IMR-90 (cell line): ENCODE data around the gene MUC6. TPM values are rescaled to one million over a fixed set of nuclear protein-coding genes. Genes with fewer than 3 reads are reported as not detected.

ENCODE experiments used
- ATAC-seq: fragments of 200-7000 bp; cut with Tn5 transposase; 2 replicates; pipeline ENCODE4 v1.9.1; 2020; ENCODE audit warnings: low read depth, mild to moderate bottlenecking, moderate library complexity
- BruUV-seq: library from RNA; stranded (reverse); fragments of 400-500 nt; replicated peaks from 2 replicates; lab custom pipeline; 2021; lab: Mats Ljungman, UMichigan
- CTCF ChIA-PET: fragments of 300-600 bp; formaldehyde crosslinking; extraction: SDS; loops from one replicate; lab custom pipeline; 2021; ENCODE audit warnings: antibody characterized with exemption; lab: Yijun Ruan, JAX
- POLR2A ChIA-PET: fragments of 300-600 bp; sonication (Branson Sonifier 250); formaldehyde crosslinking; loops from one replicate; lab custom pipeline; 2022; ENCODE audit warnings: antibody characterized with exemption; ENCODE audit not compliant: unreplicated experiment; lab: Charles Lee
- DNase-seq: peaks from one replicate; pipeline ENCODE4 v3.0.0; 2013
- H2AFZ ChIP-seq: replicated peaks from 2 replicates; pipeline ENCODE3; 2013; ENCODE audit warnings: low read length, mild to moderate bottlenecking; ENCODE audit not compliant: poor library complexity
- H2AK5ac ChIP-seq: 2 replicates; pipeline ENCODE4 v1.6.1; 2013; ENCODE audit warnings: low read depth, low read length, inconsistent platforms
- H2AK9ac ChIP-seq: replicated peaks from 2 replicates; pipeline ENCODE3; 2013; ENCODE audit warnings: mild to moderate bottlenecking, low read depth, low read length, moderate library complexity; ENCODE audit not compliant: poor library complexity
- H2BK120ac ChIP-seq: 2 replicates; pipeline ENCODE4 v1.6.1; 2013; ENCODE audit warnings: low read depth, low read length, inconsistent platforms
- H2BK15ac ChIP-seq: 3 replicates; pipeline ENCODE4 v1.6.1; 2013; ENCODE audit warnings: low read depth, low read length, inconsistent platforms
- H2BK20ac ChIP-seq: 2 replicates; pipeline ENCODE4 v1.6.1; 2013; ENCODE audit warnings: low read depth, mild to moderate bottlenecking, inconsistent platforms, low read length, moderate library complexity
- H2BK5ac ChIP-seq: 2 replicates; pipeline ENCODE4 v1.6.1; 2013; ENCODE audit warnings: mild to moderate bottlenecking, low read depth, low read length, inconsistent platforms; ENCODE audit not compliant: poor library complexity, severe bottlenecking
- H3K14ac ChIP-seq: replicated peaks from 2 replicates; pipeline ENCODE4 v1.6.1; 2013; ENCODE audit warnings: low read depth, low read length, inconsistent platforms
- H3K18ac ChIP-seq: 2 replicates; pipeline ENCODE4 v1.6.1; 2013; ENCODE audit warnings: low read depth, low read length, control low read depth
- H3K23ac ChIP-seq: 2 replicates; pipeline ENCODE4 v1.6.1; 2013; ENCODE audit warnings: low read depth, low read length, inconsistent platforms
- H3K27ac ChIP-seq: 2 replicates; pipeline ENCODE4 v1.5.1; 2013; ENCODE audit warnings: mild to moderate bottlenecking, control low read depth, low read length; ENCODE audit not compliant: insufficient read depth
- H3K27me3 ChIP-seq: 2 replicates; pipeline ENCODE4 v1.6.1; 2013; ENCODE audit warnings: low read length; ENCODE audit not compliant: control insufficient read depth, insufficient read depth
- H3K36me3 ChIP-seq: 2 replicates; pipeline ENCODE4 v1.6.1; 2013; ENCODE audit warnings: low read length, mixed read lengths; ENCODE audit not compliant: control insufficient read depth, insufficient read depth
- H3K4ac ChIP-seq: 2 replicates; pipeline ENCODE4 v1.6.1; 2013; ENCODE audit warnings: low read depth, low read length, inconsistent platforms
- H3K4me1 ChIP-seq: 2 replicates; pipeline ENCODE4 v1.6.1; 2013; ENCODE audit warnings: low read length, mixed read lengths; ENCODE audit not compliant: control insufficient read depth, insufficient read depth
- H3K4me2 ChIP-seq: 2 replicates; pipeline ENCODE4 v1.6.1; 2013; ENCODE audit warnings: low read depth, mild to moderate bottlenecking, control low read depth, low read length, moderate library complexity
- H3K4me3 ChIP-seq: 2 replicates; pipeline ENCODE4 v1.5.1; 2013; ENCODE audit warnings: low read depth, mild to moderate bottlenecking, control low read depth, low read length, moderate library complexity; ENCODE audit not compliant: insufficient read depth
- H3K56ac ChIP-seq: 2 replicates; pipeline ENCODE4 v1.6.1; 2013; ENCODE audit warnings: low read length, inconsistent platforms; ENCODE audit not compliant: insufficient read depth; ENCODE audit errors: extremely low read depth
- H3K79me1 ChIP-seq, 2 experiments: 2 replicates each; pipeline ENCODE4 v1.6.1; 2013; ENCODE audit warnings: low read length in 2 of 2, inconsistent platforms in 1 of 2, low read depth in 1 of 2
- H3K9ac ChIP-seq: 2 replicates; pipeline ENCODE4 v1.6.1; 2013; ENCODE audit warnings: low read depth, low read length, control low read depth
- H3K9me1 ChIP-seq: 2 replicates; pipeline ENCODE4 v1.6.1; 2013; ENCODE audit warnings: low read length, inconsistent platforms; ENCODE audit not compliant: insufficient read depth
- H3K9me3 ChIP-seq: 2 replicates; pipeline ENCODE4 v1.6.1; 2013; ENCODE audit warnings: low read length; ENCODE audit not compliant: control insufficient read depth, insufficient read depth
- H4K20me1 ChIP-seq: 2 replicates; pipeline ENCODE4 v1.6.1; 2013; ENCODE audit warnings: low read length, inconsistent platforms; ENCODE audit not compliant: insufficient read depth
- H4K5ac ChIP-seq: 2 replicates; pipeline ENCODE4 v1.6.1; 2013; ENCODE audit warnings: mild to moderate bottlenecking, low read depth, low read length, control low read depth
- H4K8ac ChIP-seq, 2 experiments: 2 replicates each; pipeline ENCODE4 v1.6.1; 2013; ENCODE audit warnings: low read depth in 2 of 2, low read length in 2 of 2, control low read depth in 1 of 2, inconsistent platforms in 1 of 2
- H4K91ac ChIP-seq: 2 replicates; pipeline ENCODE4 v1.6.1; 2013; ENCODE audit warnings: low read depth, low read length, inconsistent platforms; ENCODE audit not compliant: insufficient read depth
- WGBS, 2 experiments: methylation state at CpG; one replicate each; pipeline versions ENCODE4 v1.1.5 to v1.1.7; 2013; ENCODE audit warnings: missing lambda C conversion rate in 2 of 2; ENCODE audit not compliant: insufficient read length in 1 of 2; ENCODE audit errors: extremely low coverage in 2 of 2; 5-methylcytosine and 5-hydroxymethylcytosine counted together
- dilution Hi-C: fragments of 300-500 bp; cut with HindIII; formaldehyde crosslinking; loops from one replicate; pipeline ENCODE4 v1.14.3; 2018; ENCODE audit warnings: low sequenced_read_pairs; ENCODE audit not compliant: unreplicated experiment
- in situ Hi-C: fragments of 300-500 bp; cut with MboI; formaldehyde crosslinking; loops from 3 replicates; pipeline ENCODE4 v1.14.3; 2019; ENCODE audit warnings: low sequenced_read_pairs, inconsistent platforms, mixed read lengths
- intact Hi-C: fragments of 100-400 bp; cut with micrococcal nuclease; formaldehyde crosslinking; loops from 2 replicates; pipeline ENCODE4 v1.10.0; 2022
- polyA plus RNA-seq, 3 experiments: library from polyadenylated mRNA; depleted of rRNA; stranded (reverse); fragments of >200 nt; gene quantifications; 2 replicates each; pipeline ENCODE4 v1.2.3, GENCODE V29; 2012; ENCODE audit warnings: low replicate concordance in 1 of 3
- total RNA-seq: library from RNA; depleted of rRNA; stranded (reverse); fragments of >200 nt; gene quantifications from 2 replicates; pipeline ENCODE4 v1.2.3, GENCODE V29; 2012
- TF ChIP-seq, protein P1 (sequence below): conservative IDR thresholded peaks from 2 replicates; pipeline ENCODE4 v1.5.1; 2012; ENCODE audit warnings: mild to moderate bottlenecking, low read depth, low read length, improper control_type of control experiment

Gene MUC6
- total and polyA plus RNA-seq, 2 of the 4 experiments (the other 2 are of a cell fraction), result not detected

DNA sequence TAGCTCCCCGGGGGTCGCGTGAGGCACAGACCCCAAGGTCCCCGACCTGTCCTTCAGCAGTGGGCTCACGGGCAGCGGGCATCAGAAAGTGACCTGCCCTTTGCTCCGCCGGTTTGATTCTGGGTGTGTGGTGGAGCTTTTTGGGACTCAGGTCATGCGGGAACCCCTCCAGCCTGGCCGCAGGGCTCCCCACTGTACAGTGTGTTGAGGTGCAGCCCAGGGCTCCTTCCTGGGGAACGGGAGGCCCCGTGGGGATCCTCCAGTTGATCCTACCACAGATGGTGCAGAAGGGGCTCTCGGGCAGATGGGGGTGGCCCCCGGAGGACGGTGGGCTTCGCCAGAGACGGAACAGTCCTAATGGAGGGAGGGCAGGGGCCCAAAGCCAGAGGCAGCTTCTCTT lies 24.2 kb downstream of the MUC6 start:
- Histone ChIP-seq H2BK5ac (no peak overlapping the region), H3K4me1 (no peaks in the 10 kb centered on the region), H3K56ac (no peak overlapping the region), H3K4ac (no peak overlapping the region), H3K27ac (no peak overlapping the region), H3K23ac (no peak overlapping the region), H3K14ac (no peak overlapping the region), H3K79me1 (peaks cover 8 to 11% of the 10 kb centered on the region in 2 experiments), H2BK20ac (no peak overlapping the region), H3K4me2 (no peak overlapping the region), H2AFZ (no peak overlapping the region), H2AK5ac (no peak overlapping the region), H4K20me1 (peaks cover 8% of the 10 kb centered on the region; the same call in 1 of the 2 replicates), H4K91ac (no peak overlapping the region), H3K9me1 (peaks cover 9% of the 10 kb centered on the region; the same call in 1 of the 2 replicates), H2AK9ac (no peak overlapping the region), H2BK15ac (no peak overlapping the region), H2BK120ac (no peak overlapping the region), H3K27me3 (no peaks in the 10 kb centered on the region), H4K8ac (no peak overlapping the region), H4K5ac (no peak overlapping the region), H3K18ac (no peak overlapping the region), H3K4me3 (no peak overlapping the region), H3K36me3 (peaks cover 42% of the 10 kb centered on the region), H3K9me3 (no peaks in the 10 kb centered on the region), H3K9ac (no peak overlapping the region)
- WGBS, 2 experiments, result 87% methylated on average over 6 of the region's 17 CpGs; no CpG with 5 or more reads in 1 of the 2 experiments
- no peak for DNase-seq
- POLR2A ChIA-PET, result no interaction called here
- CTCF ChIA-PET, result no interaction called here
- no peak for ATAC-seq
- in situ Hi-C loops, result no loop called here
- intact Hi-C loops, result no loop called here
- dilution Hi-C loops, result no loop called here
- no TSS peak for BruUV-seq
- TF ChIP-seq, protein P1, sequence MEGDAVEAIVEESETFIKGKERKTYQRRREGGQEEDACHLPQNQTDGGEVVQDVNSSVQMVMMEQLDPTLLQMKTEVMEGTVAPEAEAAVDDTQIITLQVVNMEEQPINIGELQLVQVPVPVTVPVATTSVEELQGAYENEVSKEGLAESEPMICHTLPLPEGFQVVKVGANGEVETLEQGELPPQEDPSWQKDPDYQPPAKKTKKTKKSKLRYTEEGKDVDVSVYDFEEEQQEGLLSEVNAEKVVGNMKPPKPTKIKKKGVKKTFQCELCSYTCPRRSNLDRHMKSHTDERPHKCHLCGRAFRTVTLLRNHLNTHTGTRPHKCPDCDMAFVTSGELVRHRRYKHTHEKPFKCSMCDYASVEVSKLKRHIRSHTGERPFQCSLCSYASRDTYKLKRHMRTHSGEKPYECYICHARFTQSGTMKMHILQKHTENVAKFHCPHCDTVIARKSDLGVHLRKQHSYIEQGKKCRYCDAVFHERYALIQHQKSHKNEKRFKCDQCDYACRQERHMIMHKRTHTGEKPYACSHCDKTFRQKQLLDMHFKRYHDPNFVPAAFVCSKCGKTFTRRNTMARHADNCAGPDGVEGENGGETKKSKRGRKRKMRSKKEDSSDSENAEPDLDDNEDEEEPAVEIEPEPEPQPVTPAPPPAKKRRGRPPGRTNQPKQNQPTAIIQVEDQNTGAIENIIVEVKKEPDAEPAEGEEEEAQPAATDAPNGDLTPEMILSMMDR, result no peak
